Erythroblast (primary cell): ENCODE data around the gene GNA12.

ENCODE experiments used
- GATA1 ChIP-seq: IDR thresholded peaks from 2 replicates; pipeline ENCODE4 v1.6.1; 2011; ENCODE audit warnings: low read depth, mild to moderate bottlenecking, control low read depth, low read length, moderate library complexity
- POLR2A ChIP-seq: IDR thresholded peaks from 2 replicates; pipeline ENCODE4 v1.6.1; 2011; ENCODE audit warnings: mild to moderate bottlenecking, low read length

DNA sequence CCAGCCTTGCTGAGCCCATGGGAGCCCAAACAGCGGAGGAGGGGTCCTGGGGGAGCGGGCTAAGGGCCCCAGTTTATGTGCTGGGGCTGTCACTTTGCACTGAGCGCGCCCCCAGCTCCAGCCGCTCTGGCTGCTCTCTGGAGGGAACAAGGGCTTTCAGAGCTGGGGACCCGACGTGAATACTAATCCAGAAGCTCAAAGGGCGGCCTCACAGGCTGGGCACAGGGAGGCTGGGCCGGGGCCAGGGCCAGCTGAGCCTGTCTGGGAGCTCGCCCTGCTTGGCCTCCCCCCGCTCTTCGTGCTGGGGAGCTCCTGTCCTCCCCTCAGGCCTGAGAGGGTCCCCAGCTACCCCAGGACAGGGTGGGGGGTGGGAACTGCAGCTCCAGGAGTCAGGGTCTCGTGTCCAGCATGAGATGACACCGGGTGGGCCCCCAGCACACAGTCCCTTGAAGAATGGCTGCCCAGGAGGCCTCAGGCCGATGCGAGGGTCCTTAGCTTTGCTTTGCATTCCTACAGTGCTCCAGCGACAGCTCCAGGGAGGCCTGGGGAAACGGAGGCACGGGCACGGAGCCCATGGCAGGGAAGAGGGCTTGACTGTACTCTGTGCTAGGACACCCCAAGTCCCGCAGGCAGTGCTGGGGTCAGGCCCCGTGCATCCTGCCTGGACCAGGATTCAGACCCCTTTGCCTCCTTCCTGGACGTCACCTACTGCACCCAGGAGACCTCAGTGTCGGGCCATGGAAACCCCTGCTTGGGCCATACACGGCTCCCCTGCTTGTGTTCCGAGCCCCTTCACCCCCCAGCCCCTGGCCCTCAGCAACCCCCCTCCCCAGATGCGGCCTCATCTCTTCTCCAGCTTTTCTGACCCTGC lies 161.9 kb downstream of the GNA12 start:
- TF ChIP-seq POLR2A = no peak
- no peak for TF ChIP-seq GATA1
